Stimulated activated CD4-positive, alpha-beta T cell treated with anti-CD3 and anti-CD28 coated beads, Interleukin-12 subunit alpha, Interleukin-12 subunit beta, amount 100 ng/mL, for 4 hours (primary cell): ENCODE measurements around the gene AMH.
"Not testable (repeated sequence)": the region's sequence is repeated elsewhere in the genome, so short reads cannot be mapped to it uniquely, and the experiment has no call there.

ENCODE experiments used
- DNase-seq: peaks from one replicate; pipeline ENCODE4 v3.0.0-alpha.2; 2020

AMH gene

DNA sequence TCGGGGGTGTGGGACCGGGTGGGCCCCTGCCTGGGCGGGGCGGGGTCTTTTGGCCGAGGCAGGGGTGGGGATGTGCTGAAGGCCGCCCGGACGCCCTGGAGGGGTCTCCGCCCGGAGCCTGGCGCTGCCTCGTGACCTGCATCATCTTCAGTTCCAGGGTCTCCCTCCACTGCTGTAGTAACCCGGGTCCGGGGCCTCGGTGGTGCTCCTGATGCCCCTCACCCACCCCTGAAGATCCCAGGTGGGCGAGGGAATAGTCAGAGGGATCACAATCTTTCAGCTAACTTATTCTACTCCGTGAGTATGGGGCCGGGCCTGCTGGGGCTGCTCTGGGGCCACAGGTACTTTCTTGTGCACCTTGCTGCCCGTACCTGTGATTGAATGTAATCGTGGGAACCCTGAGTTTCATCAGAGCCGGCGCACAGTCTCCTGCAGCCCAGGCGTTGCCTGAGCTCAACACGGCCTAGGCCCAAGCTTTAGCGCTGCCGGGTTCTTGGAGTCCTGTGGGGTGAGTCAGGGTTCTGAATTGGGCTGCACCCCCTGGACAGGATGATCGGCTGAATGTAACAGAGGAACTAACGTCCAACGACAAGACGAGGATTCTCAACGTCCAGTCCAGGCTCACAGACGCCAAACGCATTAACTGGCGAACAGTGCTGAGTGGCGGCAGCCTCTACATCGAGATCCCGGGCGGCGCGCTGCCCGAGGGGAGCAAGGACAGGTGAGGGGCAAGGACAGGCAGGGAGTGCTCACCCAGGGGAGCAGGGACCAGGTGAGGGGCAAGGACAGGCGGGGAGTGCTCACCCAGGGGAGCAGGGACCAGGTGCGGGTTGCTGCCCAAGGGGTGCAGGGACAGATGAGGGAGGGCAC is 22.3 kb downstream of the AMH start:
- DNase-seq: no peak

DNA sequence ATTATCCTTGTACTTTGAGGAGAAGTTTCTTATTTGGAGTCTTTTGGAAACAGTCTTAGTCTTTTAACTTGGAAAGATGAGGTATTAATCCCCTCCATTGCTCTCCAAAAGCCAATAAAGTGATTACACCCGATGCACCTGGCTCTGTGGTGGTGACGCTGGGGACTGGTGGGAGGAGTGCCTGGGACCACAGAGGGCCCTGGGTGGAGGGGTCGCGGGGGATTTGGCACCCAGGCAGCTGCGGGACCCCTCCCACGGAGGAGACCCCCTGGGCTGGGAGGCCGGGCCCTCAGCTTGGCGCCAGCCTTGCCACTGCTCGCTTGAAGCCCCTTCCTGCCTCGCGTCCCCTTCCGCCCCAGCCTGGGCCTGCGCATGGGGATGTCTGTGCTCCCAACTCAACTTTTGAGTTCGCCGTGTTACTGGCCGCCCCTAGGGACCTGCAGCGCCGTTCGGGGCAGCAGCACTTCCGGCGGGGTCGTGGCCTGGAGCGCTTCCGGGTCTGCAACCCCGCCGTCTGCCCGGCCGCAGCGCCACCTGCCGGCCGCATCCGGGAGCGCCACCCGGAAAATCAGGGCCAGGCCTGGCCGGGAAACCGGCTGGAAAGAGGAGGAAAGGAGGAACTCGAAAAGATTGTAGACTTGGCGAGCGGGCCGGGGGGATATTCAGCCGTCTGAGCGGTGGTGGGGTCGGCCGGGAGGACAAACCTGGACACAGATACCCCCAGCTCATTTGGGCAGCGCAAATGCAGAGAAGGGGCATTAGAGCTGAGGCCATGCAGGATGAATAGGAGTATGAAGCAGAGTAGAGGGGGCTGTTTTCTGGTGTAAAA is 24.4 kb downstream of the AMH start:
- peak; percentile 71 for DNase-seq

DNA sequence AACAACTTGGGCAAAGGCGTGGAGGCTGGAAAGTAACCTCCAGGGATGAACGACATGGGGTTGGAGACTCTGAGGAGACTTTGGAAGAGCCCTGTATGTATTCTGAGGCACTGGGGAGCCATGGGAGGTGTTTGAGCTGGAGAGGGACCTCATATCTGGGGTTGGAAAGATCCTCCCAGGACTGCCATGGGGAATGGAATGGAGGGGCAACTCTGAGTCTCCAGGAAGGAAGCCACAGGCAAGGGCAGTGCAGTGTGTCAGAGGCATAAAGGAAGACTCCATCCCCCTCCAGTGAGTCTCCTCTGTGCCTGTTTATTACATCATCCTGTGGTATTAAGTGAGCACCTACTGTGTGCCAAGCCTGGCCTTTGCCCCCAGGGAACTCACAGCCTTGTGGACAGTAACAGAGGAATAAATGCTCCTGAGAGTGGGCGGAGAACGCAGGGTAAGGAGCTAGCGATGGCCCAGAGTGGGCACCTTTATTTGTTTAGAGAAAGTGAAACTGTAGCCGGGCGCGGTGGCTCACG is 25.1 kb downstream of the AMH start:
- DNase-seq: no peak

- DNase-seq: peak; percentile 37
Observed at GRCh38 chr19:2274931-2275535, 25.9 kb downstream of the AMH start.

- DNase-seq: no peak
Observed at GRCh38 chr19:2275588-2276428, 26.7 kb downstream of the AMH start.

DNA sequence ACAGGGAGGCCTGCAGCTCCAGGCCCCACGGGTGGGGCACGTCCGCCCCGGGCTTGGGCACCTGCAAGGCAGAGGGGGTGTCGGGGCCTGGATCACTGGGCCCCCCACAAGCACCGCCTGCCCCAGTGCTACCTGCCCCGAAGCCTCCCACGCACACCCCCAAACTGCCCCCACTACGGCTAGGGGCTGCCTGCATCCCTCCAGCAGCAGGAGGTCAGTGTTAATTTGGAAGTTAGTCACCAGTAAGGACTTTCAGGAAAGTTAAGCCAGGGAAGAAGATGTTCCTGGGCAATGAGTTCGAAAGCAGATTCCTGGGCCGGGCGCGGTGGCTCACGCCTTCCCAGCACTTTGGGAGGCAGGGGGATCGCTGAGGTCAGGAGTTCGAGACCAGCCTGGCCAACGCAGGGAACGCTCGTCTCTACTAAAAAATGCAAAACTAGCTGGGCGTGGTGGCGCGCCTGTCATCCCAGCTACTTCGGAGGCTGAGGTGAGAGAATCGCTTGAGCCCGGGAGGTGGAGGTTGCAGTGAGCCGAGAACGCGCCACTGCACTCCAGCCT is 27.4 kb downstream of the AMH start:
- DNase-seq: no peak

GRCh38 chr19:2277138-2277537 is 28.0 kb downstream of the AMH start:
- no peak for DNase-seq

DNA sequence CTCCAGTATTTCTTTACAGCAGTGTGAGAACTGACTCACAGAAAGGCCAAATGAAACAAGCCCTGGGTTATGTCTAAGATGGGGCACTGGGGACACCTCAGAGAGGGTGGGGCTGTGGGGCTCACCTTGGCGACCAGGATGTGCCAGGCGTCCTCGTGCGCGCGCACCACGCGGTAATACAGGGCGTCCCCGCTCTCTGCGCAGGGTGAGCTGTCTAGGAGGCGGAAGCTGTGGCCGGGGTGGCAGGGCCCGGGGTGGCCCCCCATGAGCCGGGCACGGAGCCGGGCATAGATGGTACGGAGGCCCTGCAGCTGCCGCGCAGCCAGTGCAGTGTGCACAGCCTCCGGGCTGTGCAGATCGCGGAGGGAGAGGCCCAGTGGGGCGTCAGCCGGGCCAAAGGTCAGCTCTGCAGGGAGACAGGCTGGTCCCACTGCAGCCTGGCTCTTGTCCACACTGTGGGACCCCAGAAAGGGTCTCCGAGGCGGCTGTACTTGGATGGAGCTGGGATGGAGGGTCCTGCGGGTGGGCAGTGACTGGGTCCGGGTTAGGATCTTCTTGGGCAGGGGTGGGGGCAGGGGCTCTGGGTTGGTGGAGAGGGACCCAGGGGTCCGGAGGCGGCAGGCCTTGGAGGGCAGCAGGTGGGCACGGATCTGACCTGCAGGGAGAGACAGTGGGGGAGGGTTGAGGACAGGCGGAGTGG is 29.5 kb downstream of the AMH start:
- DNase-seq: no peak

DNA sequence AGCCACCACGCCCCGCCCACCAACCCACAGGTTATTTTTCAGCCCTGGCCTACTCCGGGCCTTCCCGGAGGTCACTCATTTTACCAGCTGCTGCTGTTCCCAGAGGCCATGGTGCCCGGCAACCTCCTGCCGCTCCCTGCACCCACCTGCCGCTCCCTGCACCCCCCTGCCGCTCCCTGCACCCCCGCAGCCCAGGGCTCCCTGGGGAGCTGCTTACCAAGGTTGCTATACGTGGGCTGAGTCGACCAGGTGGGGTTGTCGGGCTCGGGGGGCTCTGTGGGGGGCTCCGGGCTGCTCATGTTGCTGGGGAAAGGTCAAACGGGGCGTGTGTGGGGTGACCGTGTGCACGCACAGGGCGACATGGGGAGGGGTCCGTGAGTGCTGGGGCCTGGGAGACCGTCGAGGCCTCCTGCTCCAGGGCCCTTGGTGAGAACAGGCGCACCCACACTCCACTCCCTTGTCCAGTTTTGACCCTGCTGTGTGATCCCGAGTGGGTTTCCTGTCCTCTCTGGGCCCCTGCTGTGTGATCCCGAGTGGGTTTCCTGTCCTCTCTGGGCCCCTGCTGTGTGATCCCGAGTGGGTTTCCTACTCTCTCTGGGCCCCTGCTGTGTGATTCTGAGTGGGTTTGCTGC is 31.6 kb downstream of the AMH start:
- no peak for DNase-seq

- DNase-seq: not testable (repeated sequence)
Observed at GRCh38 chr19:2281265-2282061, 32.3 kb downstream of the AMH start.

DNA sequence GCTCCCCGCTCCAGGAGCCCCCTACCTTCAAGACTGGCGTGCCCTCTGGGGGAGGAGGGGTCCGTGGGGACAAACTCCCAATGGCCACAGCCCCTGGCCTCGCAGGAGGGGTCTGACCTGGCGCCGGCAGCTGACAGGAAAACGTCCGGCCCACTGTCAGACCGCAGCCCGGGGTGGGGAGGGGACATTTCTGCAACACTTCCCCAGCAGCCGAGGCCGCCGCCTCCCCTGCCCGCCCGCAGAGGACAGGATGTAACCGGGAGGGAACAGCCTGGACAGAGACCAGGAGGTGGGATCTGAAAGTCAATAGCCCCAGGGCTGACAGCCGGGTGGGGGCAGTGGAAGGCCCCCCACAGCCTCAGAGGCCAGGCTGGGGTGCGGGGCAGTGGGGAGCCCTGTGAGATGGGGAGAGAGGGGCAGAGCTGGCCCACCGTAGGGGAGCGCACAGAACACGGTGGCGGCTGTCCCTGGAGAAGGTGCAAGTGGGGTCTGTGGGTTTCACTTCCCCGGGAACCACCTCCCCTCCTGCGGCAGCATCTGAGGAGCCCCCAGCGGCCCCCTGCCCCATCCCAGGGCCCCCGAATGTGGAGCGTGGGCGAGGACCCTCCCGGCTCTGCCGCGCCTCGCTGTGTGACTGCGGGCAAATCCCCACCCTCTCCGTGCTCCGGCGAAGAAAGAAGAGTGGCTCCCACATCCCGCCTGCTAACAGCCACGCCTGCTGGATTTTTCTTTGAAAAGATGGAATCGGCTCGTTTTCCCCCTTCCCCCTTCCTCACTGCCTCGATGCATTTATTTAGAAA is 33.1 kb downstream of the AMH start, which contains the start of gene PEAK3:
PEAK3 (minus strand) TSS at position 114 of the 800 bp plus-strand sequence. CDS start 1,244 bp downstream, outside the sequence.
- DNase-seq: no peak

GRCh38 chr19:2282862-2283237 is 33.7 kb downstream of the AMH start:
- no peak for DNase-seq

DNA sequence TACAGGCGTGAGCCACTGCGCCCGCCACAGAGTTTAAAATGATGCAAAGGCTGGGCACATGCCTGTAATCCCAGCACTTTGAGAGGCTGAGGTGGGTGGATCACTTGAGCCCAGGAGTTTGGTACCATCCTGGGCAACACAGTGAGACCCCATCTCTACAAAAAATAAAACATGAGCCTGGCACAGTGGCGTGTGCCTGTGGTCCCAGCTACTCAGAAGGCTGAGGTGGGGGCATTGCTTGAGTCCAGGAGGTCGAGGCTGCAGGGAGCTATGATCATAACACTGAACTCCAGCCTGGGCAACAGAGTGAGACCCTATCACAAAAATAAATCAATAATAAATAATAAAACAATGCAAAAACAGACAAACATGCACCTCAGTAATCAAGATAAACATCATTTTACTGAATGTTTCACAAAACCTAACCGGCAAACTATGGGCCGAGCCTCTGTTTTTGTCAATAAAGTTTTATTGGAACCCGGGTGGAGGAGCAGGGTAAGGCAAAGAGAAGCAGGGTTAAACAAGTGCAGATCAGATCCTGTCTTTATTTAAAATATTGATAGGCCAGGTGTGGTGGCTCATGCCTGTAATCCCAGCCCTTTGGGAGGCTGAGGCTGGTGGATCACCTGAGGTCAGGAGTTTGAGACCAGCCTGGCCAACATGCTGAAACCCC is 34.8 kb downstream of the AMH start:
- DNase-seq: no peak

DNA sequence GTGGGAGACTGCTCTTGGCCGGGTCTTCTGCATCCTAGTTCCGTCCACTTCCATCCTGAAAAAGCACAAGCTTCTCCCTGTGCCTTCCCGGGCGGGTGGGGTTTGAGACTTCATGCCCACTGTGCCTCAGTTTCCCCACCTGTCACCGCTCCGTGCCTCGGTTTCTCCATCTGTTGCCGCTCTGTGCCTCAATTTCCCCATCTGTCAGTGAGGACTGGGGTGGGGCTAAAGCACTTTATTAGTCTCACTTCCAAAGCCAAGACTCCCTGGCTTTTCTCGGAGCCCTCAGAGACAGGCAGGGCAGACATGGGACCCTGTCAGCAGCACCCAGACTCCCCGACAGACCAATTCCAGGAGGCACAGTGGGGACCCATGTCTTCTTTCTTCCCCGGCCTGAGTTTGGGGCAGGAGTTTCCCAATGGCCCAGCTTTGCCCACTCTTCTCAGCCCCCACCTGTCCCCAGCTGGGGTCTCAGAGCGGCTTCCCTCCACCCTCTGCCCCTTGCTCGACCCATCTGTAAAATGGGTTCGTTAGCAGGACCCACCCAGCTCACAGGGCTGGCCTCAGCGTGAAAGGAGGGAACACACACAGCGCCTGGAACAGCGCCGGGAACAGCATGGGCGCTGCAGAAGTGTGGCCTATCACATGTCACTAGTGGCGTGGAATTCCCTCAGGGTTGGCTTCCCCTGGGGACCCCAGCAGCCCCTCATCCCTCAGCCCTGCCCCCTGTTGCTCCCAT is 37.4 kb downstream of the AMH start:
- DNase-seq: no peak

DNA sequence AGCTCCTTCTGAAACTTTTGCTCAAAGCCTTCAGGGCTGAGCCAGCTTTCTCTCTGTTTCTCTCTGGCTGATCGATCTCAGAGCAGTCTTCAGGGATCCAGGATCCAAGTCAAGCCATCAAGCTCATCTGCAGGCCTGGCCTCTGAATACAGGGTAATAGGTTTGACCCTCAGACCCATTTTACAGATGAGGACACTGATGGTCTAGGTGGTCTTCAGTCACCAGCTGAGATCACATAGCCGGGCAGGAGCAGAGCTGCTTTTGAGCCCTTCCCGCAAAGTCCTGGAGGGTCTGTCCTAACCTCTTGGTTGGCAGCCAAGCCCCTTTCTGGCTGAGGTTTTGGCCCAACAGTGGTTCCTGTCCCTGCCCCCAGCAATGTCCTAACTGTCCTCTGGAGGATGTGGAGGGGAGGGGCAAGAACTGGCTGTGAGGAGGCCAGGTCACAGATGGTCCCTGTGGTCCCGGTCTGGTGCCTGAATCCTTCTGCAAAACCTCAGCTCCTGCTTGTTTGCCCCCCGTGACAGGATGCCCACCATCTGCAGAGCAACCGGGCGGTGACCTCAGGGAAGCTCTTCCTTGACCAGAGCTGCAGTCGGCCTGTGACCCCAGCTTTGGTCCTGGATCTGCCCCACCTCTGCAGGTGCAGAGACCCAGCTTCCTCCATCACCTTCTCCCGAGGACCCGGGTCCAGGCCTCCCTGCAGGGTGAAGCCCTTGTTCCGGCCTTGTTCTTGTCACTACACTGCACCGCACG is 38.6 kb downstream of the AMH start:
- no peak for DNase-seq

DNA sequence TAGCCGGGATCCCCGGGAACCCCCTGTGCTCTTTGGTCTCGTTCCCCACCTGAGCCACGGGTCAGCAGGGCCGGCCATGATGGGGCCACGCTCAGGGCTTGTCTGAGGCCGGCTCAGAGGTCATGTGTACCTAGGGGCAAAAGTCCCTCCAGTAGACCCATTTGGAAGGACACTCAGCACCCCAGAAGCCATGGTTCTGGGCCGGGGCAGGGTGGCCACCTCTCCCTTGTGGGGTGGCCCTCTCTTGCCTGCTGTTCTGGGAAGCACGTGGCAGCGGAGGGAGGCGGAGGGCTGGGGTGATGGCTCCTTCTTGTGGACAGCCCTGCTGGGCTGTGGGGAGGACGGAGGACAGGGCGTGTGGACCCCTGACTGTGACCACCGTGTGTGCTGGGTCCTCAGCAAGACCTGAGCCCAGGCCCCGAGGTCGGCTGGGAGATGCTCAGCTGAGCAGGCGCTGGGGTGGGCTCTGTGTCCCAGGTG is 39.3 kb downstream of the AMH start:
- DNase-seq: no peak
